IMR-90 (cell line): ENCODE measurements around the gene TRAF7. TPM values are rescaled to one million over a fixed set of nuclear protein-coding genes. Genes with fewer than 3 reads are reported as not detected.

ENCODE experiments used
- ATAC-seq: fragments of 200-7000 bp; cut with Tn5 transposase; 2 replicates; pipeline ENCODE4 v1.9.1; 2020; ENCODE audit warnings: low read depth, mild to moderate bottlenecking, moderate library complexity
- BruUV-seq: library from RNA; stranded (reverse); fragments of 400-500 nt; replicated peaks from 2 replicates; lab custom pipeline; 2021; lab: Mats Ljungman, UMichigan
- CTCF ChIA-PET: fragments of 300-600 bp; formaldehyde crosslinking; extraction: SDS; loops from one replicate; lab custom pipeline; 2021; ENCODE audit warnings: antibody characterized with exemption; lab: Yijun Ruan, JAX
- POLR2A ChIA-PET: fragments of 300-600 bp; sonication (Branson Sonifier 250); formaldehyde crosslinking; loops from one replicate; lab custom pipeline; 2022; ENCODE audit warnings: antibody characterized with exemption; ENCODE audit not compliant: unreplicated experiment; lab: Charles Lee
- DNase-seq: peaks from one replicate; pipeline ENCODE4 v3.0.0; 2013
- H2AFZ ChIP-seq: replicated peaks from 2 replicates; pipeline ENCODE3; 2013; ENCODE audit warnings: low read length, mild to moderate bottlenecking; ENCODE audit not compliant: poor library complexity
- H2AK5ac ChIP-seq: 2 replicates; pipeline ENCODE4 v1.6.1; 2013; ENCODE audit warnings: low read depth, low read length, inconsistent platforms
- H2AK9ac ChIP-seq: replicated peaks from 2 replicates; pipeline ENCODE3; 2013; ENCODE audit warnings: mild to moderate bottlenecking, low read depth, low read length, moderate library complexity; ENCODE audit not compliant: poor library complexity
- H2BK120ac ChIP-seq: 2 replicates; pipeline ENCODE4 v1.6.1; 2013; ENCODE audit warnings: low read depth, low read length, inconsistent platforms
- H2BK15ac ChIP-seq: 3 replicates; pipeline ENCODE4 v1.6.1; 2013; ENCODE audit warnings: low read depth, low read length, inconsistent platforms
- H2BK20ac ChIP-seq: 2 replicates; pipeline ENCODE4 v1.6.1; 2013; ENCODE audit warnings: low read depth, mild to moderate bottlenecking, inconsistent platforms, low read length, moderate library complexity
- H2BK5ac ChIP-seq: 2 replicates; pipeline ENCODE4 v1.6.1; 2013; ENCODE audit warnings: mild to moderate bottlenecking, low read depth, low read length, inconsistent platforms; ENCODE audit not compliant: poor library complexity, severe bottlenecking
- H3K14ac ChIP-seq: replicated peaks from 2 replicates; pipeline ENCODE4 v1.6.1; 2013; ENCODE audit warnings: low read depth, low read length, inconsistent platforms
- H3K18ac ChIP-seq: 2 replicates; pipeline ENCODE4 v1.6.1; 2013; ENCODE audit warnings: low read depth, low read length, control low read depth
- H3K23ac ChIP-seq: 2 replicates; pipeline ENCODE4 v1.6.1; 2013; ENCODE audit warnings: low read depth, low read length, inconsistent platforms
- H3K27ac ChIP-seq: 2 replicates; pipeline ENCODE4 v1.5.1; 2013; ENCODE audit warnings: mild to moderate bottlenecking, control low read depth, low read length; ENCODE audit not compliant: insufficient read depth
- H3K27me3 ChIP-seq: 2 replicates; pipeline ENCODE4 v1.6.1; 2013; ENCODE audit warnings: low read length; ENCODE audit not compliant: control insufficient read depth, insufficient read depth
- H3K36me3 ChIP-seq: 2 replicates; pipeline ENCODE4 v1.6.1; 2013; ENCODE audit warnings: low read length, mixed read lengths; ENCODE audit not compliant: control insufficient read depth, insufficient read depth
- H3K4ac ChIP-seq: 2 replicates; pipeline ENCODE4 v1.6.1; 2013; ENCODE audit warnings: low read depth, low read length, inconsistent platforms
- H3K4me1 ChIP-seq: 2 replicates; pipeline ENCODE4 v1.6.1; 2013; ENCODE audit warnings: low read length, mixed read lengths; ENCODE audit not compliant: control insufficient read depth, insufficient read depth
- H3K4me2 ChIP-seq: 2 replicates; pipeline ENCODE4 v1.6.1; 2013; ENCODE audit warnings: low read depth, mild to moderate bottlenecking, control low read depth, low read length, moderate library complexity
- H3K4me3 ChIP-seq: 2 replicates; pipeline ENCODE4 v1.5.1; 2013; ENCODE audit warnings: low read depth, mild to moderate bottlenecking, control low read depth, low read length, moderate library complexity; ENCODE audit not compliant: insufficient read depth
- H3K56ac ChIP-seq: 2 replicates; pipeline ENCODE4 v1.6.1; 2013; ENCODE audit warnings: low read length, inconsistent platforms; ENCODE audit not compliant: insufficient read depth; ENCODE audit errors: extremely low read depth
- H3K79me1 ChIP-seq, 2 experiments: 2 replicates each; pipeline ENCODE4 v1.6.1; 2013; ENCODE audit warnings: low read length in 2 of 2, inconsistent platforms in 1 of 2, low read depth in 1 of 2
- H3K9ac ChIP-seq: 2 replicates; pipeline ENCODE4 v1.6.1; 2013; ENCODE audit warnings: low read depth, low read length, control low read depth
- H3K9me1 ChIP-seq: 2 replicates; pipeline ENCODE4 v1.6.1; 2013; ENCODE audit warnings: low read length, inconsistent platforms; ENCODE audit not compliant: insufficient read depth
- H3K9me3 ChIP-seq: 2 replicates; pipeline ENCODE4 v1.6.1; 2013; ENCODE audit warnings: low read length; ENCODE audit not compliant: control insufficient read depth, insufficient read depth
- H4K20me1 ChIP-seq: 2 replicates; pipeline ENCODE4 v1.6.1; 2013; ENCODE audit warnings: low read length, inconsistent platforms; ENCODE audit not compliant: insufficient read depth
- H4K5ac ChIP-seq: 2 replicates; pipeline ENCODE4 v1.6.1; 2013; ENCODE audit warnings: mild to moderate bottlenecking, low read depth, low read length, control low read depth
- H4K8ac ChIP-seq, 2 experiments: 2 replicates each; pipeline ENCODE4 v1.6.1; 2013; ENCODE audit warnings: low read depth in 2 of 2, low read length in 2 of 2, control low read depth in 1 of 2, inconsistent platforms in 1 of 2
- H4K91ac ChIP-seq: 2 replicates; pipeline ENCODE4 v1.6.1; 2013; ENCODE audit warnings: low read depth, low read length, inconsistent platforms; ENCODE audit not compliant: insufficient read depth
- BHLHE40 ChIP-seq: fragments of 150-350 bp; IDR thresholded peaks from 2 replicates; pipeline ENCODE4 v1.6.1; 2016; ENCODE audit warnings: mild to moderate bottlenecking, low read depth, low read length
- CHD1 ChIP-seq: IDR thresholded peaks from 2 replicates; pipeline ENCODE4 v1.6.1; 2012; ENCODE audit warnings: low read depth, low read length, improper control_type of control experiment
- FOS ChIP-seq: fragments of 150-350 bp; IDR thresholded peaks from 2 replicates; pipeline ENCODE4 v1.6.1; 2016; ENCODE audit warnings: low read depth, low read length
- MAFK ChIP-seq: IDR thresholded peaks from 2 replicates; pipeline ENCODE4 v1.6.1; 2012; ENCODE audit warnings: low read depth, low read length, improper control_type of control experiment
- MAZ ChIP-seq: IDR thresholded peaks from 2 replicates; pipeline ENCODE4 v1.6.1; 2012; ENCODE audit warnings: low read depth, mild to moderate bottlenecking, low read length, improper control_type of control experiment, moderate library complexity, borderline replicate concordance
- POLR2A ChIP-seq: IDR thresholded peaks from 2 replicates; pipeline ENCODE4 v1.6.1; 2012; ENCODE audit warnings: mild to moderate bottlenecking, low read depth, low read length
- USF2 ChIP-seq: fragments of 150-350 bp; IDR thresholded peaks from 2 replicates; pipeline ENCODE4 v1.6.1; 2017; ENCODE audit warnings: mild to moderate bottlenecking, antibody characterized with exemption, low read length, low read depth
- WGBS, 2 experiments: methylation state at CpG; one replicate each; pipeline versions ENCODE4 v1.1.5 to v1.1.7; 2013; ENCODE audit warnings: missing lambda C conversion rate in 2 of 2; ENCODE audit not compliant: insufficient read length in 1 of 2; ENCODE audit errors: extremely low coverage in 2 of 2; 5-methylcytosine and 5-hydroxymethylcytosine counted together
- dilution Hi-C: fragments of 300-500 bp; cut with HindIII; formaldehyde crosslinking; loops from one replicate; pipeline ENCODE4 v1.14.3; 2018; ENCODE audit warnings: low sequenced_read_pairs; ENCODE audit not compliant: unreplicated experiment
- in situ Hi-C: fragments of 300-500 bp; cut with MboI; formaldehyde crosslinking; loops from 3 replicates; pipeline ENCODE4 v1.14.3; 2019; ENCODE audit warnings: low sequenced_read_pairs, inconsistent platforms, mixed read lengths
- intact Hi-C: fragments of 100-400 bp; cut with micrococcal nuclease; formaldehyde crosslinking; loops from 2 replicates; pipeline ENCODE4 v1.10.0; 2022
- polyA plus RNA-seq, 3 experiments: library from polyadenylated mRNA; depleted of rRNA; stranded (reverse); fragments of >200 nt; gene quantifications; 2 replicates each; pipeline ENCODE4 v1.2.3, GENCODE V29; 2012; ENCODE audit warnings: low replicate concordance in 1 of 3
- total RNA-seq: library from RNA; depleted of rRNA; stranded (reverse); fragments of >200 nt; gene quantifications from 2 replicates; pipeline ENCODE4 v1.2.3, GENCODE V29; 2012

Gene TRAF7
- total and polyA plus RNA-seq, 2 of the 4 experiments (the other 2 are of a cell fraction), result 29.6 to 52.6 TPM

- H4K5ac ChIP-seq, result no peak overlapping the region
- TF ChIP-seq MAFK (no peak), CHD1 (no peak), FOS (no peak), USF2 (no peak), MAZ (no peak), BHLHE40 (no peak), POLR2A (no peak)
- peaks cover 28% of the 10 kb centered on the region for H3K4me1 ChIP-seq
- H3K56ac ChIP-seq, result no peak overlapping the region
- WGBS, 2 experiments, result 95% methylated on average over 3 of the region's 13 CpGs; no CpG with 5 or more reads in 1 of the 2 experiments
- H3K36me3 ChIP-seq, result peaks cover 23% of the 10 kb centered on the region
- H2AK5ac ChIP-seq, result no peak overlapping the region
- H2AFZ ChIP-seq, result peak overlapping the region; percentile 33
- H3K79me1 ChIP-seq, result peaks cover 0 to 64% of the 10 kb centered on the region in 2 experiments; a peak in 3 of 4 replicates
- no peak overlapping the region for H3K9ac ChIP-seq
- no peaks in the 10 kb centered on the region for H3K9me3 ChIP-seq
- no peak overlapping the region for H2BK20ac ChIP-seq
- no peak overlapping the region for H3K27ac ChIP-seq
- in situ Hi-C loops (no loop called here), dilution Hi-C loops (no loop called here), intact Hi-C loops (no loop called here)
- H2AK9ac ChIP-seq, result no peak overlapping the region
- DNase-seq, result no peak
- H4K8ac ChIP-seq, result no peak overlapping the region
- H2BK5ac ChIP-seq, result no peak overlapping the region
- no peak overlapping the region for H3K4me2 ChIP-seq
- H3K14ac ChIP-seq, result no peak overlapping the region
- POLR2A ChIA-PET, result no interaction called here
- no peak overlapping the region for H2BK120ac ChIP-seq
- no peak for ATAC-seq
- no peak overlapping the region for H3K4ac ChIP-seq
- no peaks in the 10 kb centered on the region for H3K27me3 ChIP-seq
- no peak overlapping the region for H4K91ac ChIP-seq
- no peak overlapping the region for H3K4me3 ChIP-seq
- no peak overlapping the region for H2BK15ac ChIP-seq
- no peak overlapping the region for H3K18ac ChIP-seq
- H3K9me1 ChIP-seq, result 0 out of 2 replicates have a peak, but pooled peaks cover 2% of the 10 kb centered on the region
- no peak overlapping the region for H3K23ac ChIP-seq
- peaks cover 72% of the 10 kb centered on the region for H4K20me1 ChIP-seq
- BruUV-seq, result no TSS peak
- CTCF ChIA-PET, result no interaction called here
These were observed 7.1 kb downstream of the TRAF7 start for GRCh38 chr16:2162676-2163118.
